Measurements from ENCODE around the gene POU2F3. TPM values are rescaled to one million over a fixed set of nuclear protein-coding genes. Genes with fewer than 3 reads are reported as not detected.

POU2F3 gene
- polyA plus RNA-seq, 3 donors: 0.37 to 0.54 TPM; not detected in 1

GRCh38 chr11:120342226-120342625, 102.3 kb downstream of the POU2F3 start:
- DNase-seq: no peak
- H3K27ac ChIP-seq (ENCODE audit: low read depth in 1 of 2, low read length in 2 of 2): no peak overlapping the region
- no peak overlapping the region for H2AFZ ChIP-seq (ENCODE audit: insufficient read depth, low read depth, low read length, poor library complexity, severe bottlenecking)
- intact Hi-C loops (cut with micrococcal nuclease): no loop called here
- H3K4me3 Mint-ChIP-seq: peak overlapping the region in 1 of 2 donors; percentile 74
- H3K36me3 Mint-ChIP-seq: peaks cover 3 to 6% of the 10 kb centered on the region in 2 donors
- H3K4me1 Mint-ChIP-seq: peaks cover 20% of the 10 kb centered on the region
- peaks cover 0 to 21% (median 7%) of the 10 kb centered on the region in 7 donors for H3K9me3 Mint-ChIP-seq
- H3K9me3 ChIP-seq (replicated peaks in 1 of 2; ENCODE audit: control insufficient read depth in 1 of 2, insufficient read depth in 1 of 2, low read length in 2 of 2): peaks cover 1 to 48% of the 10 kb centered on the region in 2 donors
- no peaks in the 10 kb centered on the region for H3K79me2 ChIP-seq (ENCODE audit: insufficient read depth, low read length)
- no CpG with 5 or more reads among the region's 3 CpGs for WGBS (ENCODE audit: insufficient coverage)
- H3K9ac ChIP-seq (ENCODE audit: insufficient read depth, low read length, poor library complexity, severe bottlenecking): no peak overlapping the region
- TF ChIP-seq, protein P1, sequence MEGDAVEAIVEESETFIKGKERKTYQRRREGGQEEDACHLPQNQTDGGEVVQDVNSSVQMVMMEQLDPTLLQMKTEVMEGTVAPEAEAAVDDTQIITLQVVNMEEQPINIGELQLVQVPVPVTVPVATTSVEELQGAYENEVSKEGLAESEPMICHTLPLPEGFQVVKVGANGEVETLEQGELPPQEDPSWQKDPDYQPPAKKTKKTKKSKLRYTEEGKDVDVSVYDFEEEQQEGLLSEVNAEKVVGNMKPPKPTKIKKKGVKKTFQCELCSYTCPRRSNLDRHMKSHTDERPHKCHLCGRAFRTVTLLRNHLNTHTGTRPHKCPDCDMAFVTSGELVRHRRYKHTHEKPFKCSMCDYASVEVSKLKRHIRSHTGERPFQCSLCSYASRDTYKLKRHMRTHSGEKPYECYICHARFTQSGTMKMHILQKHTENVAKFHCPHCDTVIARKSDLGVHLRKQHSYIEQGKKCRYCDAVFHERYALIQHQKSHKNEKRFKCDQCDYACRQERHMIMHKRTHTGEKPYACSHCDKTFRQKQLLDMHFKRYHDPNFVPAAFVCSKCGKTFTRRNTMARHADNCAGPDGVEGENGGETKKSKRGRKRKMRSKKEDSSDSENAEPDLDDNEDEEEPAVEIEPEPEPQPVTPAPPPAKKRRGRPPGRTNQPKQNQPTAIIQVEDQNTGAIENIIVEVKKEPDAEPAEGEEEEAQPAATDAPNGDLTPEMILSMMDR (IDR thresholded peaks at IDR 0.05): no peak
- peaks cover 22% of the 10 kb centered on the region for H4K20me1 ChIP-seq (ENCODE audit: insufficient read depth, low read length)
- H3K36me3 ChIP-seq (replicated peaks in 1 of 2; ENCODE audit: control insufficient read depth in 1 of 2, insufficient read depth in 2 of 2, low read length in 2 of 2): no peaks in the 10 kb centered on the region
- peaks cover 93 to 100% of the 10 kb centered on the region in 2 donors for H3K27me3 ChIP-seq (ENCODE audit: control insufficient read depth in 2 of 2, insufficient read depth in 2 of 2, low read length in 2 of 2)
- H3K27me3 Mint-ChIP-seq (ENCODE audit: low read depth in 3 of 3): peaks cover 86 to 95% (median 92%) of the 10 kb centered on the region in 3 donors
- no peak overlapping the region for H3K4me3 ChIP-seq (replicated peaks in 1 of 3; ENCODE audit: low read depth in 2 of 3, low read length in 3 of 3)
- H3K27ac Mint-ChIP-seq: no peak overlapping the region
- H3K4me1 ChIP-seq (ENCODE audit: control insufficient read depth in 1 of 2, insufficient read depth in 2 of 2, low read length in 2 of 2): peaks cover 18 to 19% of the 10 kb centered on the region in 2 donors
- H3K4me2 ChIP-seq (replicated peaks; ENCODE audit: extremely low read depth, low read length, poor library complexity, severe bottlenecking): no peak overlapping the region

- H3K9me3 Mint-ChIP-seq: peaks cover 0 to 17% (median 6%) of the 10 kb centered on the region in 7 donors
- no CpG with 5 or more reads among the region's 3 CpGs for WGBS (ENCODE audit: insufficient coverage)
- TF ChIP-seq, protein P1 (IDR thresholded peaks at IDR 0.05): no peak
- H4K20me1 ChIP-seq (ENCODE audit: insufficient read depth, low read length): peaks cover 22% of the 10 kb centered on the region
- peak overlapping the region in 1 of 2 donors; percentile 74 for H3K4me3 Mint-ChIP-seq
- no peak overlapping the region for H2AFZ ChIP-seq (ENCODE audit: insufficient read depth, low read depth, low read length, poor library complexity, severe bottlenecking)
- no peak overlapping the region for H3K4me2 ChIP-seq (replicated peaks; ENCODE audit: extremely low read depth, low read length, poor library complexity, severe bottlenecking)
- H3K27ac Mint-ChIP-seq: no peak overlapping the region
- no peak overlapping the region for H3K4me3 ChIP-seq (replicated peaks in 1 of 3; ENCODE audit: low read depth in 2 of 3, low read length in 3 of 3)
- H3K9ac ChIP-seq (ENCODE audit: insufficient read depth, low read length, poor library complexity, severe bottlenecking): no peak overlapping the region
- peaks cover 14% of the 10 kb centered on the region in 2 donors for H3K4me1 ChIP-seq (ENCODE audit: control insufficient read depth in 1 of 2, insufficient read depth in 2 of 2, low read length in 2 of 2)
- H3K9me3 ChIP-seq (replicated peaks in 1 of 2; ENCODE audit: control insufficient read depth in 1 of 2, insufficient read depth in 1 of 2, low read length in 2 of 2): peaks cover 0 to 44% of the 10 kb centered on the region in 2 donors
- H3K36me3 Mint-ChIP-seq: peaks cover 2 to 4% of the 10 kb centered on the region in 2 donors
- DNase-seq: no peak
- no peaks in the 10 kb centered on the region for H3K79me2 ChIP-seq (ENCODE audit: insufficient read depth, low read length)
- intact Hi-C loops (cut with micrococcal nuclease): no loop called here
- no peak overlapping the region for H3K27ac ChIP-seq (ENCODE audit: low read depth in 1 of 2, low read length in 2 of 2)
- H3K27me3 ChIP-seq (ENCODE audit: control insufficient read depth in 2 of 2, insufficient read depth in 2 of 2, low read length in 2 of 2): peaks cover 93 to 100% of the 10 kb centered on the region in 2 donors
- no peaks in the 10 kb centered on the region for H3K36me3 ChIP-seq (replicated peaks in 1 of 2; ENCODE audit: control insufficient read depth in 1 of 2, insufficient read depth in 2 of 2, low read length in 2 of 2)
- H3K27me3 Mint-ChIP-seq (ENCODE audit: low read depth in 3 of 3): peaks cover 86 to 95% (median 92%) of the 10 kb centered on the region in 3 donors
- H3K4me1 Mint-ChIP-seq: peaks cover 17% of the 10 kb centered on the region
Measured at GRCh38 chr11:120342678-120343077, 102.7 kb downstream of the POU2F3 start.

Measured in CD14-positive monocyte (primary cell).